D721Med (cell line): ENCODE results near the gene RARB.

Source experiments
- DNase-seq: peaks from one replicate; pipeline ENCODE4 v3.0.0; 2011; ENCODE audit warnings: low spot score; ENCODE audit not compliant: insufficient read length
- FAIRE-seq: peaks from 2 replicates; lab custom pipeline; 2011; peaks lifted over from hg19 to GRCh38; lab: Jason Lieb, UNC
- TF ChIP-seq, protein P1 (sequence below): IDR thresholded peaks from 2 replicates; pipeline ENCODE4 v1.5.1; 2012; ENCODE audit warnings: mild to moderate bottlenecking, control low read depth; ENCODE audit not compliant: insufficient read depth; ENCODE audit errors: missing control alignments

Gene RARB

DNA sequence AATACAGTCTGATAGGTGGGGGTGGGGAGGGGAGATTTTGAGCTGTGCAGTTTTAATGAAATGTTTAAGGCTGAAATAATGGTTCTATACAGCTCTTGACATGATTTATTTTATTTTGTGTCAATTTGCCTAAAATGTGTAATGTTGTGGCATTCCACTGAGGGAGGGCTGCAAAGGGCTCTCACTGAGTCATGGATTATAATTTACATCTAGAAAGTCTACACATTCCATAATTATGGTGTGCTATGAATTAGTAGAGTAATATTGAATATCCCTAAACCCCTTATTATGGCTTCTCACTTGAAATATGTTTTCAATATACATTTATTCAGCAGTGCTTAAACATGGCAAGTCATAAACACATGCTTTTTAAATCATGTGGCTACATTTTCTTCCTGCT is 103.9 kb downstream of the RARB start:
- no peak for DNase-seq
- TF ChIP-seq, protein P1, sequence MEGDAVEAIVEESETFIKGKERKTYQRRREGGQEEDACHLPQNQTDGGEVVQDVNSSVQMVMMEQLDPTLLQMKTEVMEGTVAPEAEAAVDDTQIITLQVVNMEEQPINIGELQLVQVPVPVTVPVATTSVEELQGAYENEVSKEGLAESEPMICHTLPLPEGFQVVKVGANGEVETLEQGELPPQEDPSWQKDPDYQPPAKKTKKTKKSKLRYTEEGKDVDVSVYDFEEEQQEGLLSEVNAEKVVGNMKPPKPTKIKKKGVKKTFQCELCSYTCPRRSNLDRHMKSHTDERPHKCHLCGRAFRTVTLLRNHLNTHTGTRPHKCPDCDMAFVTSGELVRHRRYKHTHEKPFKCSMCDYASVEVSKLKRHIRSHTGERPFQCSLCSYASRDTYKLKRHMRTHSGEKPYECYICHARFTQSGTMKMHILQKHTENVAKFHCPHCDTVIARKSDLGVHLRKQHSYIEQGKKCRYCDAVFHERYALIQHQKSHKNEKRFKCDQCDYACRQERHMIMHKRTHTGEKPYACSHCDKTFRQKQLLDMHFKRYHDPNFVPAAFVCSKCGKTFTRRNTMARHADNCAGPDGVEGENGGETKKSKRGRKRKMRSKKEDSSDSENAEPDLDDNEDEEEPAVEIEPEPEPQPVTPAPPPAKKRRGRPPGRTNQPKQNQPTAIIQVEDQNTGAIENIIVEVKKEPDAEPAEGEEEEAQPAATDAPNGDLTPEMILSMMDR: no peak
- FAIRE-seq: no peak

DNA sequence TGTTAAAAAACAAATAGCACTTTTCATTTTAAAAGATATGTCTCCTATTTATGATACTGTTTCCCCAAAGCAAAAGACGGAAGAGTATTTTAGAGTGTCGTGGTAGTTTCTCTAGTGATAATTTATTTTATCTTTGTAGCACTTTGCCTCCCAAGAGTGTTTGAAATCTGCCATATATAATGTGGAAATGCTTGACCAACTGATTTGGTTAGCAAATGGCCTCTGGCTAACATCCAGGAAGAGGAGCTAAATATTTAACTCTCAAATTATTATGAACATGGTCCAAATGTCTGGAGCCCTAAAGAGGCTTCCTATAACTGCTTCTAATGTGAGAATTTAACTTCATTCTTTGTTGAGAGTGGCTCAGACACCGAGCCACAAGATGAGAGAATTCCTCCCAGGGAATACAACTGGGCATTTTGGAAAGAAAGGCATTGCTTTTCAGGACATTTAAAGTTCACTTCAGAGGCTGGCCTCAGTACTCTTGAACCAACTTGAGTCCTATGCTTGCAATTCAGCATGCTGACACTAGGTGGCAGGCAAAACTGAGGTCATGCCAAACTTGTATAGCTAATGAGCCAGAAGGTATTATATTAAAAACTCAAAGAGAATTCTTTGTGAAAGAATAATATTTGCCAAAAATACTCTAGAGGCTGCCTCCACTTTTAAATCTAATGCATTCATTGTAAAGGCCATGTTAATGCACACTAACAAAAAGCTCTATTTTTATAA is 104.5 kb downstream of the RARB start:
- no peak for FAIRE-seq
- no peak for DNase-seq
- TF ChIP-seq, protein P1: peak; percentile 24

DNA sequence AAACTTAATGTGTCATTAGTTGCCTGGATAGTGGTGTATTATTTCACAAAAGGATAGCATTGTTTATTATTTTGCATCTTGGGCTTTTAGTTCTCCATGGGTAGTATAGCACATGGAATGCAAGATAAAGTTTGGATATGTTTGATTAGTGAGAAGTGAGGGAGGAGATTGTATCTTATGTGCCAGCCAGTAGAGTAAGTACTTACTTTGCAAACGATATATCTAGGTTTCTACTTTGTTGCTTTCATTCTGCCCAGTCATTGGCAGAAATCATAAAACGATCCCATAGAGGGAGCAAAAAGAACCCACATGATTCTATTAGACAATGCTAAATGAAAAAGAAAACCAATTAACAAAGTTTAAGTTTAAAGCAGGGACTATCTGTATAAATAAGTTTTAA is 105.3 kb downstream of the RARB start:
- no peak for FAIRE-seq

DNA sequence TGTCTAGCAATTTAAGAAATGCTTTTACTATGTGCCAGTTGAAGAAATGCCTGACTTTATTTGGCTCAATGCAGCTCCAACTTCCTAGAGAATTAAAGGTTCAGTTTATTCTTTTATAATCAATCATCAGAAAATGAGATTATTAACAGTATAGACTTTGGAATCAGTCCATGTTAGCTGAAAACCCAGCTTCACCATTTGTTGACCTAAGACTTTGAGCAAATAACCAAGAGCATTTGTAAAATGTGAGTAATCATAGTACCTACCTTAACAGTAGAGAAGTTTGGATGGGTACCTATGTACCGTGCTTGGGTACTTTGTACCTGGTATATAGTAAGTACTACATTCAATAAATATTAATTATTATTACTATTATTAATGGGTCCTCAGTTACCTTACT is 105.9 kb downstream of the RARB start:
- FAIRE-seq (no peak), DNase-seq (no peak)
- TF ChIP-seq, protein P1: no peak

More for the DNA sequence above, 105.3 kb downstream of the RARB start:
- TF ChIP-seq, protein P1: no peak
- no peak for DNase-seq

DNA sequence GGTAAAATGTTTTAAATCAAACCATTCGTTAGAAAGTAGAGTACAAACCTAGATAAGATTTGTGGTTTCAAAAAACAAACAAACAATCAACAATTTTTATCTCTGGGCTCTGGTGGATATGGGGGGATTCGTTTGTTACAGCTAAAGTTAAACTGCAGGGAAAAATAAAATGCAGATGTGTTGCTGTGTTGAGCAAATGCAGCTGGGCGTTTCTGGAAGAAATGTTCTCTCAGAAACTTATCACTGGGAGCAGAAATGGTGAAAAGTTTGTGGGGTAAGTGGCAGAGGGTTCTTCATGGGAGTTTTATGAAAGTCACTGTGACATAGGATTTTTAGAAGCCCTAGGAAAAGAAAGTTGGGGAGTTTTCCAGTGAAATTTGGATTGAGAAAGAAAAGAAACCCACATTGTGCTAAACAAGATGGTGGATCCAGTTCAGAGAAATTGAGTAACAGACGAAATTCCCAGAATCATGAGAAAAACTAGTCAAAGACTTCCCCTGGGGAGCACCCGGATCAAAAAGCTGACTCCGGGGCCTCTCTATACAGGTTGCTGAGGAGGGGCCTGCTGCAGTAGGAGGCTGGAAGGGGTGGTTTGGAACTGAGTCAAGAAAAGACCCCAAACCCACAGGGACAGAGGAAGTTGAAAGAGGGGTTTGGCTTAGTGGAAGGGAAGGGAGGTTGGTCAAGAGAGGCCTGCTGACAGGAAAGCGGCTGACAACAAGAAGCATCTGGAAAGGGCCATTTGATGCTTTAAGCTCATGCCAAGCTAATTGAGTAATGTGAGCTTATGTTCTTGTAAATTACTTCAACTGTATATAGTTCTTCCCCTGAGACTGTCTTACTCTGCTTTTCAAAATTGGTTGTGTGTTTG is 108.7 kb downstream of the RARB start:
- no peak for FAIRE-seq

DNA sequence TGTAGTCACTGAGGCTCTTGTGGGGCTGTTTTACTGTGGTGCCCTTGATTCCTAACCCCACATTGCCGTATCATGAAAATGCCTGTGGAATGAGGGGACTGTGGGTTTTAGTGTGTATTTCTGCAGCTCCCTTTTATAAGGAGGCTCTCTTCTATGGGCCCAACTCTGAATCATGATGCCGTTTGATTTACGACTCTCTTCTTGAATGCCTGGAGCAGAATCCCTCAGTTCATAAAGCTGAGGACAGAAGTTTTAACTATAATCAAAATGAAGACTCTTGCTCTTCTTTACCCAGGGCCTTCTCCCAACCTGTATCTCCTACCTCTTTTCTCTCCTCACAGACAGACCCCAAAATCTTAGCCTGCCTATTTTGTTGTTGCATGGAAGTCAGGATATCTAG is 109.5 kb downstream of the RARB start:
- no peak for FAIRE-seq
- TF ChIP-seq, protein P1: no peak
- DNase-seq: no peak

More for the DNA sequence above, 108.7 kb downstream of the RARB start:
- TF ChIP-seq, protein P1: no peak
- DNase-seq: no peak

DNA sequence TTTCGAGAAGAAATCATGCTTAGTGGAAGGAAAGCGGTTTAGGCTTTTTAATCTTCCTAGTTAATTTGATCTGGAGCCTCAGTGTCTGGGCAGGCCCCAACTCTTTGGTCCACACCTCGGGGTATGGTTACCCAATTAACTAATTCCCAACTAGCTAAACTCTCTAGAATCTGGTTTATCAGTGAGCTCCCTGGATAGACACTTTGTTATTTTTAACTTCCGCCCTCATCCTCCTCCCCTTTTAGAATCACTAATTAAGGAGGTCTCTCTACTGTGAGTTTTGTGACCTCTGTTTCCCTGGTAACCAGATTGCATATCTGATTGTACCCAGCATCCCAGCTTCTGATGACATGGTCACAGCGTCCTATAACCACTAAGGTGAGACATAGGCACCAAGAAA is 112.2 kb downstream of the RARB start:
- DNase-seq (no peak), FAIRE-seq (peak; percentile 73)
- TF ChIP-seq, protein P1: no peak
